K562 (cell line): ENCODE measurements around the gene ADPRHL1. TPM values are rescaled to one million over a fixed set of nuclear protein-coding genes. Genes with fewer than 3 reads are reported as not detected.

Experiments
- BHLHE40 ChIP-seq: IDR thresholded peaks from 2 replicates; pipeline ENCODE4 v1.6.1; 2011; ENCODE audit warnings: low read length, improper control_type of control experiment
- BRF2 ChIP-seq: IDR thresholded peaks from 3 replicates; pipeline ENCODE4 v1.6.1; 2011; ENCODE audit warnings: borderline replicate concordance, mild to moderate bottlenecking; ENCODE audit not compliant: insufficient read length, insufficient read depth
- E2F5 ChIP-seq: sonication (generic); formaldehyde crosslinking; IDR thresholded peaks from 2 replicates; pipeline ENCODE4 v1.8.0; 2022; ENCODE audit warnings: mild to moderate bottlenecking, missing genetic modification reagents
- HBP1 ChIP-seq: fragments of 450-650 bp; formaldehyde crosslinking; IDR thresholded peaks from 2 replicates; pipeline ENCODE4 v1.4.0; 2022; ENCODE audit warnings: missing genetic modification characterization
- HDGF ChIP-seq: fragments of 450-650 bp; IDR thresholded peaks from 2 replicates; pipeline ENCODE4 v1.6.1; 2016
- HINFP ChIP-seq: fragments of 450-650 bp; conservative IDR thresholded peaks from 2 replicates; pipeline ENCODE4 v1.6.1; 2016; ENCODE audit warnings: missing genetic modification characterization, low read depth, mild to moderate bottlenecking, control low read depth, missing compliant biosample characterization
- MAZ ChIP-seq, 2 experiments: fragments of 450-650 bp in 1 of 2; sonication (generic) in 1 of 2; formaldehyde crosslinking; IDR thresholded peaks in 1 of 2; conservative IDR thresholded peaks in 1 of 2; 2 replicates each; pipeline versions ENCODE4 v1.4.0 to v1.5.0; 2020; ENCODE audit warnings: mild to moderate bottlenecking in 1 of 2, missing genetic modification reagents in 1 of 2
- MYC ChIP-seq, 2 experiments: fragments of 250-450 bp in 1 of 2; sonication (Bioruptor Pico) in 1 of 2; IDR thresholded peaks; 2 replicates each; pipeline versions ENCODE4 v1.5.1 to v1.6.1; 2012 to 2021; ENCODE audit warnings: low read depth in 2 of 2, borderline replicate concordance in 1 of 2, improper control_type of control experiment in 1 of 2, low read length in 1 of 2, mild to moderate bottlenecking in 1 of 2, moderate library complexity in 1 of 2
- POLR2H ChIP-seq: IDR thresholded peaks from 2 replicates; pipeline ENCODE4 v1.6.1; 2016; ENCODE audit warnings: missing genetic modification characterization, low read depth, mild to moderate bottlenecking, control low read depth, missing compliant biosample characterization, moderate library complexity
- PREB ChIP-seq: sonication (generic); formaldehyde crosslinking; IDR thresholded peaks from 2 replicates; pipeline ENCODE4 v1.8.1; 2023; ENCODE audit warnings: mild to moderate bottlenecking, missing genetic modification reagents
- PURB ChIP-seq: sonication (generic); formaldehyde crosslinking; IDR thresholded peaks from 2 replicates; pipeline ENCODE4 v1.9.0; 2021; ENCODE audit warnings: low read depth, mild to moderate bottlenecking, missing genetic modification reagents
- RNF2 ChIP-seq: sonication (generic); IDR thresholded peaks from 2 replicates; pipeline ENCODE4 v1.6.1; 2016
- ZFP36 ChIP-seq: fragments of 150-350 bp; IDR thresholded peaks from 2 replicates; pipeline ENCODE4 v1.6.1; 2018; ENCODE audit warnings: low read length, low read depth; ENCODE audit not compliant: partially characterized antibody
- ZFP91 ChIP-seq: sonication (generic); formaldehyde crosslinking; IDR thresholded peaks from 2 replicates; pipeline ENCODE4 v1.8.0; 2022; ENCODE audit warnings: mild to moderate bottlenecking, missing genetic modification reagents
- ZNF12 ChIP-seq: sonication (generic); formaldehyde crosslinking; IDR thresholded peaks from 2 replicates; pipeline ENCODE4 v1.4.0; 2020; ENCODE audit warnings: mild to moderate bottlenecking, missing genetic modification reagents
- ZNF124 ChIP-seq: sonication (generic); formaldehyde crosslinking; IDR thresholded peaks from 2 replicates; pipeline ENCODE4 v1.8.1; 2022; ENCODE audit warnings: missing genetic modification reagents
- ZNF134 ChIP-seq: fragments of 250-450 bp; sonication (Bioruptor Pico); conservative IDR thresholded peaks from 2 replicates; pipeline ENCODE4 v1.4.0; 2020
- ZNF668 ChIP-seq: fragments of 250-450 bp; sonication (Bioruptor Pico); IDR thresholded peaks from 2 replicates; pipeline ENCODE4 v1.8.0; 2022; ENCODE audit warnings: mild to moderate bottlenecking, inconsistent platforms
- ZSCAN32 ChIP-seq: fragments of 450-650 bp; formaldehyde crosslinking; IDR thresholded peaks from 2 replicates; pipeline ENCODE4 v1.4.0; 2020; ENCODE audit warnings: mild to moderate bottlenecking, moderate library complexity
- polyA plus RNA-seq, 8 experiments: library from polyadenylated mRNA; depleted of rRNA in 4 of 8; stranded (reverse) in 5 of 8; unstranded in 3 of 8; fragments of >200 nt; fragmentation: Nextera tagmentation in 2 of 8; fragmentation: Illumina TruSeq in 1 of 8; extraction: Ambion mirVana in 2 of 8; extraction: Trizol in 1 of 8; gene quantifications; 2 replicates each; pipeline versions ENCODE4 v1.2.1 to v1.2.3, GENCODE V29; 2011 to 2014; ENCODE audit warnings: inconsistent platforms in 1 of 8, missing spikeins in 1 of 8
- total RNA-seq, 7 experiments: library from RNA; depleted of rRNA in 6 of 7; stranded (reverse); fragments of >200 nt in 6 of 7; fragmentation: Illumina TruSeq in 2 of 7; extraction: Trizol in 2 of 7; gene quantifications; 2 replicates each; pipeline versions ENCODE4 v1.2.1 to v1.2.3, GENCODE V29; 2011 to 2021; ENCODE audit warnings: low replicate concordance in 1 of 7

ADPRHL1 gene
- total and polyA plus RNA-seq, 9 of the 15 experiments (the other 6 are each of a cell fraction or from before 2014, with no cell fraction given): 0.06 to 0.76 (median 0.37) TPM; not detected in 1

- TF ChIP-seq ZFP36 (no peak), ZSCAN32 (CRISPR knock-in tag) (no peak), RNF2 (peak; percentile 13; the same call in 1 of the 2 replicates), ZNF124 (CRISPR knock-in tag) (no peak), ZNF12 (CRISPR knock-in tag) (no peak), ZNF668 (CRISPR knock-in tag) (no peak), MAZ (CRISPR knock-in tag; conservative IDR thresholded peaks at IDR 0.05 in 1 of 2, IDR thresholded peaks at IDR 0.05 in 1 of 2) (peak; percentile 74 to 76; a peak in 1 of 4 replicates), HDGF (no peak), PURB (CRISPR knock-in tag) (no peak), ZNF134 (CRISPR knock-in tag) (no peak), E2F5 (CRISPR knock-in tag) (no peak), HINFP (tag) (no peak), BRF2 (no peak), PREB (no peak), BHLHE40 (no peak), ZFP91 (CRISPR knock-in tag) (peak; percentile 87), HBP1 (CRISPR knock-in tag) (no peak), POLR2H (no peak), MYC (IDR thresholded peaks at IDR 0.05; ENCODE audit: low read depth, low read length) (no peak), MYC (CRISPR knock-in tag; IDR thresholded peaks at IDR 0.05; ENCODE audit: borderline replicate concordance, low read depth) (no peak)
These were observed 37.5 kb upstream of the ADPRHL1 start, which contains the start of gene DCUN1D2 (continued) for GRCh38 chr13:113490496-113491417.
